ENCODE results near the gene KRTAP6-2.

The KRTAP6-2 gene

GRCh38 chr21:30598802-30599201 lies at the start of gene KRTAP6-2:
KRTAP6-2 (minus strand) TSS chr21:30598902; CDS start chr21:30598874, 28 bp downstream.
- DNase-seq (ENCODE audit: low read depth in 2 of 3, low spot score in 1 of 3), result no peak

GRCh38 chr21:30646904-30647414 lies 48.3 kb upstream of the KRTAP6-2 start:
- DNase-seq (ENCODE audit: low read depth in 2 of 3, low spot score in 1 of 3), result no peak

GRCh38 chr21:30642564-30642963 lies 43.9 kb upstream of the KRTAP6-2 start, which contains the start of gene KRTAP20-3:
KRTAP20-3 (plus strand) TSS chr21:30642864.
- no peak for DNase-seq (ENCODE audit: low read depth in 2 of 3, low spot score in 1 of 3)

- no peak for DNase-seq (ENCODE audit: low read depth in 2 of 3, low spot score in 1 of 3)
Measured at GRCh38 chr21:30638686-30639085, 40.0 kb upstream of the KRTAP6-2 start.

- no peak for DNase-seq (ENCODE audit: low read depth in 2 of 3, low spot score in 1 of 3)
Measured at GRCh38 chr21:30634906-30635305, 36.2 kb upstream of the KRTAP6-2 start, which contains the start of gene KRTAP20-2. KRTAP20-2 (plus strand) TSS chr21:30635206; CDS start chr21:30635264, 58 bp downstream.

- DNase-seq (ENCODE audit: low read depth in 2 of 3, low spot score in 1 of 3), result no peak
Measured at GRCh38 chr21:30629200-30629599, 30.5 kb upstream of the KRTAP6-2 start.

- no peak for DNase-seq (ENCODE audit: low read depth in 2 of 3, low spot score in 1 of 3)
Measured at GRCh38 chr21:30628109-30628508, 29.4 kb upstream of the KRTAP6-2 start.

GRCh38 chr21:30625449-30626165 lies 26.9 kb upstream of the KRTAP6-2 start:
- no peak for DNase-seq (ENCODE audit: low read depth in 2 of 3, low spot score in 1 of 3)

- no peak for DNase-seq (ENCODE audit: low read depth in 2 of 3, low spot score in 1 of 3)
Measured at GRCh38 chr21:30623362-30623761, 24.7 kb upstream of the KRTAP6-2 start.

GRCh38 chr21:30620522-30620921 lies 21.8 kb upstream of the KRTAP6-2 start, which contains the start of gene KRTAP20-4:
KRTAP20-4 (plus strand) TSS chr21:30620627.
- no peak for DNase-seq (ENCODE audit: low read depth in 2 of 3, low spot score in 1 of 3)

- DNase-seq (ENCODE audit: low read depth in 2 of 3, low spot score in 1 of 3), result no peak
Measured at GRCh38 chr21:30620080-30620479, 21.4 kb upstream of the KRTAP6-2 start.

GRCh38 chr21:30616125-30616524 lies 17.4 kb upstream of the KRTAP6-2 start, which contains the start of gene KRTAP20-1:
KRTAP20-1 (plus strand) TSS chr21:30616425; CDS start chr21:30616455, 30 bp downstream.
- no peak for DNase-seq (ENCODE audit: low read depth in 2 of 3, low spot score in 1 of 3)

GRCh38 chr21:30615199-30615598 lies 16.5 kb upstream of the KRTAP6-2 start:
- DNase-seq (ENCODE audit: low read depth in 2 of 3, low spot score in 1 of 3), result no peak

GRCh38 chr21:30613836-30614235 lies 15.1 kb upstream of the KRTAP6-2 start, which contains the start of gene KRTAP6-1:
KRTAP6-1 (minus strand) TSS chr21:30613930; CDS start chr21:30613904, 26 bp downstream.
- no peak for DNase-seq (ENCODE audit: low read depth in 2 of 3, low spot score in 1 of 3)

- DNase-seq (ENCODE audit: low read depth in 2 of 3, low spot score in 1 of 3), result no peak
Measured at GRCh38 chr21:30612132-30612531, 13.4 kb upstream of the KRTAP6-2 start.

- no peak for DNase-seq (ENCODE audit: low read depth in 2 of 3, low spot score in 1 of 3)
Measured at GRCh38 chr21:30605968-30606367, 7.3 kb upstream of the KRTAP6-2 start.

- DNase-seq (ENCODE audit: low read depth in 2 of 3, low spot score in 1 of 3), result no peak
Measured at GRCh38 chr21:30600787-30601186, 2.1 kb upstream of the KRTAP6-2 start, which contains the start of gene KRTAP22-1. KRTAP22-1 (plus strand) TSS chr21:30601087.

- DNase-seq (ENCODE audit: low read depth in 2 of 3, low spot score in 1 of 3), result no peak
Measured at GRCh38 chr21:30592140-30592539, 6.6 kb downstream of the KRTAP6-2 start, which contains the start of gene KRTAP6-3. KRTAP6-3 (plus strand) TSS chr21:30592440; CDS start chr21:30592446, 6 bp downstream.

GRCh38 chr21:30590297-30590696 lies 8.4 kb downstream of the KRTAP6-2 start, which contains the start of gene KRTAP22-2:
KRTAP22-2 (minus strand) TSS chr21:30590397.
- DNase-seq (ENCODE audit: low read depth in 2 of 3, low spot score in 1 of 3), result no peak

GRCh38 chr21:30582870-30583269 lies 15.8 kb downstream of the KRTAP6-2 start:
- no peak for DNase-seq (ENCODE audit: low read depth in 2 of 3, low spot score in 1 of 3)

- DNase-seq (ENCODE audit: low read depth in 2 of 3, low spot score in 1 of 3), result no peak
Measured at GRCh38 chr21:30580132-30580531, 18.6 kb downstream of the KRTAP6-2 start.

- DNase-seq (ENCODE audit: low read depth in 2 of 3, low spot score in 1 of 3), result no peak
Measured at GRCh38 chr21:30579346-30579745, 19.4 kb downstream of the KRTAP6-2 start.
